ENCODE data around the gene TPRN. TPM values are rescaled to one million over a fixed set of nuclear protein-coding genes. Genes with fewer than 3 reads are reported as not detected.

Gene TPRN
- total RNA-seq, 4 donors from 2014 or later = 13.0 to 34.2 (median 15.8) TPM

DNA sequence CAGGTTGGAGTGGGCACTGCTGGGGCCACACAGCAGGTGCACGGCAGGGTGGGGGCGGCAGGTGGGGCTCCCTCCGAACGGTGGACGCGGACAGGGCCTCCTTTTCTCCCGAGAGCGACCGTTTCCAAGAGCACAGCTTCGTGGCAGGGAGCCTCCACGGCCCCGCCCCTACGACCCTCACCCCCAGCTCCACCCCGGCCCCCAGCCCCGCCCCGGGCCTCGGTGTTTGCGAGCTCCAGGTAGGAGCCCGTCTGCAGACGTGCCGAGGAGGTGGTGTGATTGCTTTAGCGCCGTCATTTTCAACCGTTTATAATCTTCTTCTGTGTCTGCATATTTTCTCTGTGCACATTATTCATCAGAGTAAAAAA lies 52.8 kb downstream of the TPRN start:
- Histone ChIP-seq H3K9me3 (peaks cover 0 to 8% (median 0%) of the 10 kb centered on the region in 3 donors), H3K27me3 (peaks cover 0 to 64% (median 0%) of the 10 kb centered on the region in 4 donors), H3K4me1 (no peaks in the 10 kb centered on the region), H3K4me3 (no peak overlapping the region), H3K27ac (no peak overlapping the region), H3K36me3 (no peaks in the 10 kb centered on the region)
- no peak for DNase-seq
- WGBS, 2 donors = 29% methylated on average over 15 of the region's 24 CpGs; no CpG with 5 or more reads in 1 of the 2 donors
- intact Hi-C loops (cut with DNase I) = no loop called here
- no peak for TF ChIP-seq POLR2A (IDR thresholded peaks at IDR 0.05)
- TF ChIP-seq, protein P1, sequence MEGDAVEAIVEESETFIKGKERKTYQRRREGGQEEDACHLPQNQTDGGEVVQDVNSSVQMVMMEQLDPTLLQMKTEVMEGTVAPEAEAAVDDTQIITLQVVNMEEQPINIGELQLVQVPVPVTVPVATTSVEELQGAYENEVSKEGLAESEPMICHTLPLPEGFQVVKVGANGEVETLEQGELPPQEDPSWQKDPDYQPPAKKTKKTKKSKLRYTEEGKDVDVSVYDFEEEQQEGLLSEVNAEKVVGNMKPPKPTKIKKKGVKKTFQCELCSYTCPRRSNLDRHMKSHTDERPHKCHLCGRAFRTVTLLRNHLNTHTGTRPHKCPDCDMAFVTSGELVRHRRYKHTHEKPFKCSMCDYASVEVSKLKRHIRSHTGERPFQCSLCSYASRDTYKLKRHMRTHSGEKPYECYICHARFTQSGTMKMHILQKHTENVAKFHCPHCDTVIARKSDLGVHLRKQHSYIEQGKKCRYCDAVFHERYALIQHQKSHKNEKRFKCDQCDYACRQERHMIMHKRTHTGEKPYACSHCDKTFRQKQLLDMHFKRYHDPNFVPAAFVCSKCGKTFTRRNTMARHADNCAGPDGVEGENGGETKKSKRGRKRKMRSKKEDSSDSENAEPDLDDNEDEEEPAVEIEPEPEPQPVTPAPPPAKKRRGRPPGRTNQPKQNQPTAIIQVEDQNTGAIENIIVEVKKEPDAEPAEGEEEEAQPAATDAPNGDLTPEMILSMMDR (IDR thresholded peaks at IDR 0.05) = no peak

DNA sequence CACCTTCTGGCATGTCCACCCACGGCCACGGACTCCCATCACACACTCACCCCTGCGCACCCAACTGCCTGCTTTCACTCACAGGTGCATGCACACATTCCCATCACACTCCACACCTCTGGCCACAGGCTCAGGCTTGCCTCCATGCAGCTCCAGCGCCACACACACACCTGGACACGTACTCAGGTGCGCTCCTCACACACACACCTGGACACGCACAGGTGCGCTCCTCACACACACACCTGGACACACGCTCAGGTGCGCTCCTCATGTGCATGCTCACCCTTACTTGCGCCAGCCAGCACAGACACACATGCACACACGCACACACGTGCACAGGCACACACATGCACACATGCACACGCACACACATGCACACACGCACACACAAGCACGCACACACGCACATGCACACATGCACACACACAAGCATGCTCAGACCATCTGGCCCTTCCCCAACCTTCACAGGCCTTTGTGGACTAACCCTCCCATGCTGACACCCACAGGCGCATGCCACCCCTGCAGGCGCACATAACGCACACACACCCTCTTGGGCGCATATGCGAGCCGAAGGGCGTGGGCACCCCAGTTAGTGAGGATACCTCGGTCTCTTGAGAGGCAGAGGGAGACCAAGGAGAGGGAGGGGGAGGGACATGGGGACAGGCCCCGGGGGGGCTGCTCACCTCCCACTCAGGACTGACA lies 53.3 kb downstream of the TPRN start:
- Histone ChIP-seq H3K9me3 (peaks cover 0 to 8% (median 0%) of the 10 kb centered on the region in 3 donors), H3K27me3 (peaks cover 0 to 69% (median 0%) of the 10 kb centered on the region in 4 donors), H3K27ac (no peak overlapping the region), H3K36me3 (no peaks in the 10 kb centered on the region), H3K4me3 (no peak overlapping the region), H3K4me1 (no peaks in the 10 kb centered on the region)
- TF ChIP-seq, protein P1 (IDR thresholded peaks at IDR 0.05) = no peak
- TF ChIP-seq POLR2A (IDR thresholded peaks at IDR 0.05) = no peak
- intact Hi-C loops (cut with DNase I) = no loop called here
- 76 to 81% methylated on average over 3 to 17 of the region's 26 CpGs for WGBS, 2 donors
- DNase-seq = no peak

DNA sequence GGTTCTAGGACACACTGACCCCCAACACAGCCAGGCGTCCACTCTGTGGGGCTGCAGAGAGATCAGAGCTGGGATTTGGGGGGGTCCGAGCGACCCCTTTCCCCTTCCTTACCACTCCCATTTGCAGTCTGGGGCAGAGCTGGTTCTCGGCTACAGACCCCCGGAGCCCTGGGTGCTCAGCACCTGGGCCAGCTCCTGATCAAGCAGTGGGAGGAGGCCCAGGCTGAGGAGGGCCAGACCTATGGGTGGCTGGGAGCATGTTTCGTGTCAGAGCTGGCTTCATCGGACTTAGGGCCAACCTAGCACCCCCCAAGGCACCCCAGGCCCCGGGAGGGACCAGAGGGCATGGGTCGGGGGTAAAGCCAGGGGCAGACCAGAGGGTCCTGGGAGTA lies 54.0 kb downstream of the TPRN start:
- Histone ChIP-seq H3K36me3 (no peaks in the 10 kb centered on the region), H3K27ac (no peak overlapping the region), H3K4me1 (no peaks in the 10 kb centered on the region), H3K27me3 (peaks cover 0 to 77% (median 0%) of the 10 kb centered on the region in 4 donors), H3K4me3 (no peak overlapping the region), H3K9me3 (peaks cover 0 to 8% (median 0%) of the 10 kb centered on the region in 3 donors)
- no peak for TF ChIP-seq POLR2A (IDR thresholded peaks at IDR 0.05)
- intact Hi-C loops (cut with DNase I) = no loop called here
- no peak for DNase-seq
- no CpG with 5 or more reads among the region's 9 CpGs for WGBS, 2 donors

DNA sequence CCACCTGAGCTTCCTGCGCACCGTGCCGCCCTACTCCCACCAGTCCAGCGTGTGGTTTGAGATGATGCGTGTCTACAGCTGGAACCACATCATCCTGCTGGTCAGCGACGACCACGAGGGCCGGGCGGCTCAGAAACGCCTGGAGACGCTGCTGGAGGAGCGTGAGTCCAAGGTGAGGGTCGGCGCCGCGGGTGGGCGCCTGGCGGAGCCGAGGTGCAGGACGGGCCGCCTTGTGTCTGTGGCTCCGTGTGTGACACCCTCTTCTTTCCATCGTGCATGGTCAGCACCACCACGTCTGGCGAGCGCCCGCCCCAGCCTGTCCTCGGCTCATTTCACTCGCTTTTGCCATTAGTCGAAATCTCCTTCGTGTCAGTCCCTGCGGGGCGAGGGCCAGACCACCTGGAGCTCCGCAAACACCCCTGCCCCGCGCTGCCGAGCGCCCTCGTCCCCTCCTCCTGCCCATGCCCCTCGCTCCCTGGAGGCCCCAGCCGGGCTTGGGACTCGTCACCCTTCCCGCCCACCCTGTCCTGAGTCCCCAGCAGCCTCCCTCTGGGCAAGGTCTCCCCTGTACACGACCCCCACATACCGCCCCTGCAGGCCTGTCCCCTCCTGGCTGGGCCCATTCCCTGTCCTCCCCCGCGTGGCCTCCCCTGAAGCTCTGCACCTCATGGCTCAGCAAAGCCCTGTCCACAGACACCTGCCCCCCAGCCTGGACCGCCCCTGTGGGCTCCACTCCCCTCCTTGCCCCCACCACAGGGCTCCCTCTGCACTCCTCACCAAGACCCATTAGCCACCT lies 54.6 kb downstream of the TPRN start:
- peaks cover 0 to 83% (median 0%) of the 10 kb centered on the region in 4 donors for H3K27me3 ChIP-seq
- no peak overlapping the region for H3K4me3 ChIP-seq
- H3K9me3 ChIP-seq = peaks cover 0 to 5% (median 0%) of the 10 kb centered on the region in 3 donors
- H3K27ac ChIP-seq = no peak overlapping the region
- WGBS, 2 donors = 58 to 62% methylated on average over 12 to 14 of the region's 49 CpGs
- TF ChIP-seq POLR2A (IDR thresholded peaks at IDR 0.05) = no peak
- TF ChIP-seq, protein P1 (IDR thresholded peaks at IDR 0.05) = no peak
- no peaks in the 10 kb centered on the region for H3K4me1 ChIP-seq
- H3K36me3 ChIP-seq = no peaks in the 10 kb centered on the region
- no peak for DNase-seq
- intact Hi-C loops (cut with DNase I) = no loop called here

DNA sequence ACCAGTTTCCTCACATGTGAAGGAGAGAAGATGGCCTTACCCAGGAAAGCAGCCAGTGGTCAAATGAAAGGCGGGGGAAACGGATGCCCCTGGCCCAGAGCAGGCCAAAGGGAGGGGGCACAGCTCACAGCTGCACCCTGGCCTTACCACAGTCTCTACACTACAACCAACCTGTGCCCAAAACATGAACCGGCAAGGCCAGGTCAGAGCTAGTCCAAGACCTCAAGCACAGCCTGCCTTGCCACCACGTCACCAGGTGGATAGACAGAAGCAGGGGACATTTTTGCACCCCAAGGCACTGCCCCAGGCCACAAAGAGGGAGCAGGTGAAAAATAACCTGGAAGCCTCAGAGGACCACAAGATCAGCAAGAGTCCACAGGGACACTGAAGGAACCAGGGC lies 57.1 kb downstream of the TPRN start:
- Histone ChIP-seq H3K27me3 (peaks cover 0 to 94% (median 14%) of the 10 kb centered on the region in 4 donors), H3K27ac (no peak overlapping the region), H3K4me1 (peaks cover 0 to 11% (median 8%) of the 10 kb centered on the region in 3 donors), H3K36me3 (no peaks in the 10 kb centered on the region), H3K9me3 (no peaks in the 10 kb centered on the region), H3K4me3 (no peak overlapping the region)
- DNase-seq = no peak
- TF ChIP-seq, protein P1 (IDR thresholded peaks at IDR 0.05) = no peak
- TF ChIP-seq POLR2A (IDR thresholded peaks at IDR 0.05) = no peak
- intact Hi-C loops (cut with DNase I) = no loop called here
- 20 to 37% methylated on average over 2 of the region's 4 CpGs for WGBS, 2 donors

All from esophagus squamous epithelium (tissue), 5 donors.